ENCODE measurements around the gene GK. TPM values are rescaled to one million over a fixed set of nuclear protein-coding genes. Genes with fewer than 3 reads are reported as not detected.

Gene GK
- total and polyA plus RNA-seq, 9 of the 15 experiments (the other 6 are each of a cell fraction or from before 2014, with no cell fraction given) = 8.0 to 15.7 (median 12.4) TPM

- TF ChIP-seq IRF9 (tag; IDR thresholded peaks at IDR 0.05) (no peak), ZNF785 (CRISPR knock-in tag; IDR thresholded peaks at IDR 0.05) (no peak), L3MBTL2 (IDR thresholded peaks at IDR 0.05) (peak; percentile 91), LARP7 (IDR thresholded peaks at IDR 0.05) (no peak), TBL1XR1 (IDR thresholded peaks at IDR 0.05; ENCODE audit: low read length in 2 of 2) (no peak), ZNF263 (CRISPR knock-in tag; IDR thresholded peaks at IDR 0.05; ENCODE audit: borderline replicate concordance) (no peak), SNRNP70 (optimal IDR thresholded peaks at IDR 0.05; ENCODE audit: low read depth, low read length) (no peak), HNRNPL (IDR thresholded peaks at IDR 0.05; ENCODE audit: low read depth, low read length) (0 out of 2 replicates have a peak, but pooled peaks have one; percentile 24), KAT2B (IDR thresholded peaks at IDR 0.05; ENCODE audit: low read depth, low read length) (no peak), IRF1 (CRISPR knock-in tag; IDR thresholded peaks at IDR 0.05; ENCODE audit: borderline replicate concordance) (no peak), ZFPM2 (CRISPR knock-in tag; IDR thresholded peaks at IDR 0.05) (no peak), CCNT2 (IDR thresholded peaks at IDR 0.05; ENCODE audit: borderline replicate concordance, extremely low read depth, insufficient read length, low read depth, low read length) (no peak), ZNF174 (CRISPR knock-in tag; IDR thresholded peaks at IDR 0.05) (no peak), ZNF408 (CRISPR knock-in tag; IDR thresholded peaks at IDR 0.05; ENCODE audit: low read depth) (no peak), ZNF655 (CRISPR knock-in tag; IDR thresholded peaks at IDR 0.05) (no peak), HDAC2 (IDR thresholded peaks at IDR 0.05) (0 out of 2 replicates have a peak, but pooled peaks have one; percentile 47), BCL6 (CRISPR knock-in tag; IDR thresholded peaks at IDR 0.05) (no peak), NBN (IDR thresholded peaks at IDR 0.05; ENCODE audit: low read depth) (no peak), ZFP36 (IDR thresholded peaks at IDR 0.05; ENCODE audit: low read depth, low read length, partially characterized antibody) (no peak), NFIC (IDR thresholded peaks at IDR 0.05) (peak; percentile 12; the same call in 1 of the 2 replicates), MYBL2 (IDR thresholded peaks at IDR 0.05; ENCODE audit: low read depth) (no peak), MYBL2 (CRISPR knock-in tag; IDR thresholded peaks at IDR 0.05; ENCODE audit: borderline replicate concordance) (no peak), ZNF57 (CRISPR knock-in tag; IDR thresholded peaks at IDR 0.05) (no peak), MED1 (CRISPR knock-in tag; IDR thresholded peaks at IDR 0.05; ENCODE audit: borderline replicate concordance) (no peak), MTA2 (IDR thresholded peaks at IDR 0.05; ENCODE audit: low read depth) (no peak)
Observed at GRCh38 chrX:30652527-30653414, 452 bp upstream of the GK start (continued).

All from K562 (cell line).